ENCODE data around the gene TNRC6B.

GRCh38 chr22:40177738-40178416, at the start of gene TNRC6B:
- TF ChIP-seq, protein P1, sequence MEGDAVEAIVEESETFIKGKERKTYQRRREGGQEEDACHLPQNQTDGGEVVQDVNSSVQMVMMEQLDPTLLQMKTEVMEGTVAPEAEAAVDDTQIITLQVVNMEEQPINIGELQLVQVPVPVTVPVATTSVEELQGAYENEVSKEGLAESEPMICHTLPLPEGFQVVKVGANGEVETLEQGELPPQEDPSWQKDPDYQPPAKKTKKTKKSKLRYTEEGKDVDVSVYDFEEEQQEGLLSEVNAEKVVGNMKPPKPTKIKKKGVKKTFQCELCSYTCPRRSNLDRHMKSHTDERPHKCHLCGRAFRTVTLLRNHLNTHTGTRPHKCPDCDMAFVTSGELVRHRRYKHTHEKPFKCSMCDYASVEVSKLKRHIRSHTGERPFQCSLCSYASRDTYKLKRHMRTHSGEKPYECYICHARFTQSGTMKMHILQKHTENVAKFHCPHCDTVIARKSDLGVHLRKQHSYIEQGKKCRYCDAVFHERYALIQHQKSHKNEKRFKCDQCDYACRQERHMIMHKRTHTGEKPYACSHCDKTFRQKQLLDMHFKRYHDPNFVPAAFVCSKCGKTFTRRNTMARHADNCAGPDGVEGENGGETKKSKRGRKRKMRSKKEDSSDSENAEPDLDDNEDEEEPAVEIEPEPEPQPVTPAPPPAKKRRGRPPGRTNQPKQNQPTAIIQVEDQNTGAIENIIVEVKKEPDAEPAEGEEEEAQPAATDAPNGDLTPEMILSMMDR (conservative IDR thresholded peaks at IDR 0.05): no peak
- no peak for TF ChIP-seq EZH2 (IDR thresholded peaks at IDR 0.05; ENCODE audit: low read depth)

Measured in PC-9 (cell line).